Stimulated activated CD8-positive, alpha-beta memory T cell treated with anti-CD3 and anti-CD28 coated beads, Interleukin-12 subunit alpha, Interleukin-12 subunit beta, amount 100 ng/mL, for 4 hours (primary cell): Measurements from ENCODE around the gene ADIPOR2.

ENCODE experiments used
- DNase-seq: peaks from one replicate; pipeline ENCODE4 v3.0.0-alpha.2; 2020; ENCODE audit warnings: low read depth

Gene ADIPOR2

DNA sequence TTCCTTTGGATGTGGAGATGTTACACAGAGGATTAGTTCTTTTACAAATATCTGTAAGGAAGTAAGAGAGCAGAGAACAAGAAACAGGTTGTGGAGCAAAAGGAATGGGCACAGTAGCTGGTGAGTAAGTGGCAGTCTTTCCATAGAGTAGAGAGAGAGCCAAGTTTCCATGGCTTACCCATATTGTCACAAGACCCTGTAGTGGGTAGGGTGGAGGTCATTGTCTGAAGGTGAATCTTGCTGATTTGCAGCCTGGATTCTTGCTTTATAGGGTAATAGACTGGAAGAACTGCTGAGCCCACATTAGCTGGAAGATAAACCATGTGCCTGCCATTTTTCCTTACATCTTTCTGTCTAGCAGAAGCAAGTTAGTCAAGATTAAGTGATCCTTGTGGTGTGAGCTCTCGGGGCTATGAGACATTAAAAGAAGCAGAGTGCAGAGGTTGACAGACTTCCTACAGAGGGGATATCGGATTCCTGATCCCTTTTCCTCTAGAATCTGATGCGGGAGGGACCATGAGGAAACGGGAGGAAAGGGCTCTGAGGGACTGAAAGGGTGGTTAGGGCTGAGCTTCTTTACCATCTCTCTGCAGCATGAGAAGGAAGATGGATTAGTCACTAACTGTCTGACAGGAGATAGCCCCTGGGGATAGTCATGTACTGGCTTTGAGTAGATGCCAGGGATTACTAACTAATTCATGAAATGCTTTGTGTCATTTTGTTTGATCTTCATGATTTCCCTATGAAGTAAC lies 85.5 kb downstream of the ADIPOR2 start:
- DNase-seq, result no peak

DNA sequence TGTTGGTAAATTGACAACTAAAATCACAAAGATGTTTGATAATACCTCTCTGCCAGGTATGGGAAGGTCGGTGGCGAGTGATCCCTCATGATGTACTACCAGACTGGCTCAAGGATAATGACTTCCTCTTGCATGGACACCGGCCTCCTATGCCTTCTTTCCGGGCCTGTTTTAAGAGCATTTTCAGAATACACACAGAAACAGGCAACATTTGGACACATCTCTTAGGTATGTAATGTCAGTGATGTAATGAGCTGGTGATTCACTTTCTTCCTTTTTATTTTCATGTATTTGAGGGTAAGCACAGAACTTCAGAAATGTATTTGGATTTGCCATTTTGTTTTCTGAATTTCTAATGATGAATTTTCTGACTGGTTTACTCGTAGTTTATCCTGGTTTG lies 86.9 kb downstream of the ADIPOR2 start:
- no peak for DNase-seq

DNA sequence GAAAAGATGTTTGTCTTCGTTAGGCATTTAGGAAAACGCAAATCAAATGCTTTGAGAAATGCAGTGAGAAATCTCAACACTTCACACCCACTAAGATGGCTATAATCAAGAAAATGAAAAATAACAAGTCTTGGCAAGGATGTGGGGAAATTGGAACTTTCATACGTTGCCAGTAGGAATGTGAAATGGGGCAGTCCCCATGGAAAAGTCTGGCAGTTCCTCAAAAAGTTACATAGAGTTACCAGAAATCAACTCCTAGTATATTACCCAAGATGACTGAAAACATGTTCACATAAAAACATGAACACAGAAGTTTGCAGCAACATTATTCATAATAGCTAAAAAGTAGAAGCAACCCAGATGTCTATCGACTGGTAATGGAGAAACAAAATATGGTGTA lies 88.0 kb downstream of the ADIPOR2 start:
- no peak for DNase-seq

DNA sequence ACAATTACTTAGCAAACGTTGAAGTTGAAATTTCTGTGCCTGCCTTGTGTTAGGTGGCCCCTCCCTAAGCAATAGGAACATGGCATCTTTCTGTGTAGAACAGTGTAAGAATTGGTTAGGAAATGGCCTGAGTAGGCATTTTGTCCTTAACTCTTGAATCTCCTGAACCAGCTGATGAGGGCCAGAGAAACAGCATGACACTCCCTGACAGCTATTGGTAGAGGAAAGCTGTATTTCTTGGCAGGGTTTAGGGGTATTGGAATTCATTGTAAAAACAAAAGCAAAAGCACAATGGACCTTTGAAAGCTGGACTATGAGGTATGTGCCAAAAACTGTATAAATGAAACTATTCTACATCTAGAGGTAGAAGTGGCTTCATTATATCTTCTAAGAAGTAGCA lies 88.9 kb downstream of the ADIPOR2 start:
- no peak for DNase-seq

DNA sequence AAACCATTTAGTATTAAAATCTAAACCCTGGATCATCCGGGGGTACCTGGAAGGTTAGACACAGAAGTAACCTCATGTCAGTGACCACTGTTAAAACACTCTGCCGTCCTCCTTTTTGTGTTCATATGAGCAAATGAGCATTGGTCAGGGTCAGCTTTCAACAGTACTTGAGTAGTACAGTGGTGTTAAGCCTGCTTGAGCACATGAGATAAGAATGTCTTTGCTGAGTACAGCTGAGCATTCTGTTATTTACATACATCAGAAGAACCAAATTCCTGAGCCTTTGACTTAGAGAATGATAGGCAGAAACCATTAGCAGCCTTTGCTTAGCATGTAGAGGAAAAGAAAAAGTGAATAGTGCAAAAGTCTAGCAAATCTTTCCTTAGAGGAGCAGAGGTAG lies 90.9 kb downstream of the ADIPOR2 start:
- no peak for DNase-seq

DNA sequence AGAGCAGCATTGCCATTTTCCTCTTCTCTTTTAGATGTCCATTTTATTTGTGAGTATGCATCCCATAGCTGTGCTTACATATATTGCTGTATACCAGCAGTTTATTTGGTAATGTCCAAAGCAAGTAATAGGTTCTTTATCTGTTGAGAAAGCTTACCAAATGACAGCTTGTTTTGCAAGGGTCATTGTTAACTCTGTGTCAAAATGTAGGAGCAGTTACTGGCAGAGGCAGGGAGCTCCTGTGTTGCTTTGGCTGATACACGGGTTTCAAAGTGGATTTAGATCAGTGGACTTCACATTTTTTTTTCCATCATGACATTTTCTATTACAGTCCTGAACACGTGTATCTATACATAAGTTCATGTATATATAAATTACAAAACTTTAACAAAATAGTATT lies 91.3 kb downstream of the ADIPOR2 start:
- no peak for DNase-seq

DNA sequence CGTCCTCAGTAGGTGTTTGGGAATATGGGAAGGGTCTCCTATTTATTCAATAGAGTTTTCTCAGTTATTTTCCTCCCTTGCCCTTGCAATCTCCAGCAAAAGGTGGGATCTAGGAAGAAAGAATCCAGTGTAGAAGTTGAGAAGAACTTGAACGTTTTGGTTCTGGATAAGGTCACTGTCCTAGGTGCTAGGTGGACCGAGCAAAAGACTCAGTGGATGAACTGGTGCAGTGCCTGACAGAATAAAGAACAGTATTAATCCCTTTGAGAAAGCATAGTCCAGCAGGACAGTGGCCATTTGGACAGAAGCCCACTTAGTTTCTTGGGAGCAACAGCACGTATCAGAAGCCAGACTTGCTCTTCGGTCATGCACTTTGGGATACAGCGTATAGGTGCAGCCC lies 96.8 kb downstream of the ADIPOR2 start:
- DNase-seq, result no peak

DNA sequence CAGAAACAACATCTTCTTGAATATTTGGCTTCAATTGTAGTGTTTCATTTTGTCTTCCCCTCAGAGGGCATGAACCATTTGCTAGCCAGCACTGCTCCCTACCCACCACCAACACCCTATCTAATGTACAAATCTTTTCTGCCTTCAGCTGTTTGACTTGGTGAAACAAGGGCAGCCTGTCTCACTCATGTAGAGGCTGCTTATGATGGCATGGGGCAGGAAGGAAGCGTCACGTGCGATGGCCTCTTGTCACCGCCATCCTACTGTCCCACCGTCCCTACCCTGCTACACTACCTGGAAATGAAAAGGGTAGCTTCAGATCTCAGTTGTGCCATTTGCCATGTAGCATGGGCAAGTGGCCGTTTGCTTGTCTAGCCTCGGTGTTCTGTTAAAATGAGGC lies 99.6 kb downstream of the ADIPOR2 start:
- DNase-seq, result no peak

DNA sequence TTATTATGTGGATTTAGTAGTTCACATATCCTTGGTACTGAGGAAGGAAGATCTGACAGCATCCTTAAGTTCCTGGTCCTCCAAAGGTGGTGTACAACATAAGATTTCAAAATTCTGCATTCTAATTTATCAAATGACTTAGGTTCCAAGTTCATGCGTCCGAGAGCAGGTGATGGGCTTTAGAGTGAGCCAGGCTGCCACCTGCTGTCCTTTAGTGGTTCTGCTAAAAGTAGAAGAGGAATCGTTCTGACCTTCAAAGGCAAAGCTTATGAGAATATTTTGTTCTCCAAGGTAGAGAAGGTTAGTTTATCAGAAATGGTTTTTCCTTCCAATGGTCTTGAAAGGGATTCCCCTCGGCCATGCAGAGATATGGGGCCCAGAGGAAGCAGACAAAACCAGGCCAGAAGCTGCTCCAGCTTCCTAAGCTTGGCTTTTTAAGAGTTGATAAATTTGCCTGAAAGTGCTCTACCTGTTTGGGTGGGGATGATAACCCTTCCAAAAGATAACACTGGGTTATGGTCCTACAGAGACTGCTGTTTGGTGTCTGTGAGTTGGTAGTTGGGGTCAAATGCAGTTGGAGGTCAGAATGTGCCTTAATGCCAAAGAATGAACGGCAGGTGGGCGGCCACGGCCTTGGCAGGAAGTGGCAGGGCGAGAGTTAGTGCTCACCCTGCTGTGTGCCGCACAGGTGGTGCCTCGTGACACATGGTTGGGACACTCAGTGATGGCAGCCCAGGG lies 100.4 kb downstream of the ADIPOR2 start:
- DNase-seq, result peak; percentile 40

DNA sequence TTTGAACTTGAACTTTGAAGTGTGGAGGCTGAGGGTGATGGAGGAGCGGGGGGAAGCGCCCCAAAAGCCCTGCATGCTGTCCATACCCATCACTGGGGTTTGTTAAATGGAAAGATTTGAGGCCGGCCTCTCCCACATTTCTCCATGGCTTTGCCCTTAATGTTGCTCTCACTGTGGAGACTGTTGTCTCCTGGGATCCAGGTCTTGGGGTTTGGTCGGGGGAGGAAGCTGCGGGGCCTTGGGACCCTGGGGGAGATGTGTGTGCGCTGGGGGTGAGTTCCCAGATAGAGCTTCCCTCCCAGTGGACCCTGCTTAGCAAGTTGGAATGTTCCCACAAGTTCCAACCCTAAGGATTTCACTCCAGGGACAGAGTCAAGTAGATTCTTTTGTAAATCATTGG lies 101.5 kb downstream of the ADIPOR2 start:
- DNase-seq, result no peak

DNA sequence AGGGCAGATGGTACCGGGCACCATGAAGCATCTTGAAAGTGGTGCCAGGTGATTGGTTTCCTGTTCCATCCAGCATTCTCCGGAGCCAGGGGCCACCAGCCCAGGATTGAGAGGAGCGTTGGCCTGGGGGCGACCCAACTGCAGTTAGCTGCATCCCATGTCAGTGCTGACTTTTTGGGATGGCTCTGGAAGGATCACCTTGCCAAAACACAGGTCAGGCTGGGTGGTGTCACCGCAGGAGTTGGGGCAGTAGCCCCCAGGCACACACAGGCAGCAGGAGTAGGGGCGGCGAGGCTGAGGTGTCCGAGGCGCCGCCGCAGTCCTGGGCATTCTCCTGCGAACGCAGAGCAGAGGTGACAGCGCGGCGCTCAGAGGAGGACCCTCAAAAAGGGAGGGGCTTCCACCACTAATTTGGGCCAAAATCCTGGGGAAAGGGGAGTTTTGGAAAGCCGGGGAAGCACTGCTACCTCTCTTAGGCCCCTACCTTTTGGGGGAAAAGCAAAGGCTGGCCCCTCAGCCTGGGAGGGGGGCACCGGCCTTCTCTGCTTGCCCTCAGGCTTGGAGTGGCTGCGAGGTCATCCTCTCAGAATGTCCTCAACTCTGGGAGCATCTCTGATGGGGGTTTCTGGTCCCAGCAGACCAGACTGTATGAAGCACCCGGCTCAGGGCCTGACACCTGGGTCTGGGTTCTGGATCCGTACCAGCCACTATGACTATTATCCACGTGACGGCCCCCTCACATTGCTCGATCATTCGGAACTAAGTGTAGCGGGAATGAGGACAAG lies 102.7 kb downstream of the ADIPOR2 start:
- DNase-seq, result no peak

DNA sequence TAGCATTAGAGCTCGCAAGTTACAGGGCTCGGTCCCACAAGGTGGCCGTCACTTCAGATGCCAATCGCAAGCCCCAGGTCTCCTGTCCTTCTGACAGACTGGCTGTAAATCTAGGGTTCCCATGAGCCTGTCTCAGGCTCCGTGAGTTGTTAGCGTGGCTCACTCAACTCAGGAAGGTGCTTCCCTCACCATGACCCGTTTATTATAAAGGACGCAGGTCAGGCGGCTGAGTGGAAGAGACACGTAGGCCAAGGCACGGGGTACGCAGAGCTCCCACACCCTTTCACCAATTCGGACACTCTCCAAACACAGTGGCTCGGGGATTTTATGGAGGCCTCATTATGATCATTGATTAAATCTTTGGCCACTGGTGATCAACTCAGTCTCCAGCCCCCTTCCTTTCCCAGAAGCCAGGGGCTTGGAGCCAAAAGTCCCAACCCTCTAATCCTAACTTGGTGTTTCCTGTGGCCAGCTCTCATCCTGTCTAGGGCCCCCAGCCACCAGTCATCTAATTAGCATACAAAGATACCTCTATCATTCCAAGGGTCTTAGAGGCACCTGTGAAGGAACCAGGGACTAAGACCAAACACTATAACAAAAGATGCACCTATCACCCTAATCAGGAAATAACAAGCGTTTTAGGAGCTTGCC lies 103.7 kb downstream of the ADIPOR2 start:
- DNase-seq, result no peak

DNA sequence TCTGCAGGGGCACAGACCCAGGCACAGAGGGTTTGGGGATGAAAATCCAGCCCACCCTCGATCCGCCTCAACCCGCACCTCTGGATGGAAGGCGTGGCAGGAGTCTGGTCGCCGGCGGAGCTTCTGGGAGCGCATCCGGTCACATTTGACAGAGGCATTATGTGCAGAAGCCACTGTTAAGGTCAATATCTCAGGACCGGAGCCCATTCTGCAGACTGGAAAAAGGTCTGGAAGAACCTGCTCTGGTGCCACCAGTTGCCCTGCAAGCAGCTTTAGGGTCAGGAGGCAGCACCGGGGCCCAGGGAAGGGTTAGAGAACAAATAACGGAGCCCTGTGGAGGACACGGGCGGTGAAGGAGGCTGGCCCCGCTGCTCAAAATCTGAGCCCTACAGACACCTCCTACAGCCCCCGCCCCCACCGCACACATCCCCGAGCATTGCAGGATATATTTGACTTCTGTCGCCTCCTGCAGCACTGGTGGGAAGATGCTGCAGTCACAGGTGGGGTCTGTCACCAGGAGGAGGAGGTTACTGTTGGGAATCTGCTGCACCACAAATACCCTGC lies 104.4 kb downstream of the ADIPOR2 start:
- DNase-seq, result no peak

DNA sequence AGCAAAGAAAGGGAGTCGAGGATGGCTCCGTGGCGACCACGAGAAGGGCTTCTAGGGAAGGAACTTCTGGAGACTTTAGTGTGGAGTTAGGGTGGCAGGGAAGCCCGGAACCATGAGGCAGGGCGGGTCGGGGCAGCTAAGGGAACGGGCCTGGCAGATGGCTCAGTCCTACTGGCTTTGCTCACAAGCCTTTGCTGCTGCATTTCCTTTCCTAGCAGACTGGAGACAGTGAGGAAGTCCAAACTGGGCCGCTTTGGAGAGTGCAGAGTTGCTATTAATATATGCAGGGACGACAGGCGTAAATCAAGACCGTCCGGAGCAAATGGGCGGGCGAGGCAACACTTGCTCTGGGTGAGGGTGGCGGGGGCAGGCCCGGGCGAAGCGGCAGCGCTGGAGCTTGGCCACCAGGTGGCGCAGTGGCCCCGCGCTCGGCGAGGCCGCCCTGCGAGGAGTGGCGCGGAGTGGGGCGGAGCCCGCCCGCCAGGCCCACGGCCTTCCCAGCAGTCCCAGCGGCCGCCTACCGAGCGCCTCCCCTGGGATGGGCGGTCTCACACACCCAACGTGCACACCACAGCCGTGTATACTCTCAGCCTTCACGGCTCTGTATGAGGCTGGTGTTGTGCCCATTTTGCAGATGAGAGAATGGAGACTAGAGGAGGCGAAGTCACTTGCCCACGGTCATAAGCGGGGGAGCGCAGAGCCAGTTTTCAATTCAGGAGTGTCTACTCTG lies 105.1 kb downstream of the ADIPOR2 start:
- peak; percentile 88 for DNase-seq

DNA sequence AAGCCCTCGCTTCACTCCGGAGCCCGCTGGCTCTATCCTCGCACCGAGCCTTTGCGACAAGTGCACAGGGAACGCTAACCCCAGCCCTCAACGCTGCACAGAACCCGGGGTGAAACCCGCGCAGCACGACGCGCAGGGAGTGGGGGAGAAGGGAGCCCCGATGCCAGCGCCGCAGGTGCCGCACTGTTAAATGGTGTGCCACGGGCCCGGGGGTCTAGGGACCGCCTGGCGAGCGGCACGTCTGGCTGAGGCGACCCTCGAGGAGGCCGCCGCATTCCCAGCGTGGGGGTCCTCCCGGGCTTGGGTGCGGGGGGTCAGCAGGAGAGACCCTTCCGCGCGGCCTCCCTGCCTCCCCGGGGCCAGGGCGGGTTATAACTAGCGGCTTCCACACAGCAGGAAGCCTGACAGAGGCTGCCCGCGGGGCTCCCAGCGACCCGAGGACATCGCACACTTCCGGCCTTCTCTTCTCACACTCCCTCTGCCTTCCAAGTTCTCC lies 105.7 kb downstream of the ADIPOR2 start:
- DNase-seq, result no peak

DNA sequence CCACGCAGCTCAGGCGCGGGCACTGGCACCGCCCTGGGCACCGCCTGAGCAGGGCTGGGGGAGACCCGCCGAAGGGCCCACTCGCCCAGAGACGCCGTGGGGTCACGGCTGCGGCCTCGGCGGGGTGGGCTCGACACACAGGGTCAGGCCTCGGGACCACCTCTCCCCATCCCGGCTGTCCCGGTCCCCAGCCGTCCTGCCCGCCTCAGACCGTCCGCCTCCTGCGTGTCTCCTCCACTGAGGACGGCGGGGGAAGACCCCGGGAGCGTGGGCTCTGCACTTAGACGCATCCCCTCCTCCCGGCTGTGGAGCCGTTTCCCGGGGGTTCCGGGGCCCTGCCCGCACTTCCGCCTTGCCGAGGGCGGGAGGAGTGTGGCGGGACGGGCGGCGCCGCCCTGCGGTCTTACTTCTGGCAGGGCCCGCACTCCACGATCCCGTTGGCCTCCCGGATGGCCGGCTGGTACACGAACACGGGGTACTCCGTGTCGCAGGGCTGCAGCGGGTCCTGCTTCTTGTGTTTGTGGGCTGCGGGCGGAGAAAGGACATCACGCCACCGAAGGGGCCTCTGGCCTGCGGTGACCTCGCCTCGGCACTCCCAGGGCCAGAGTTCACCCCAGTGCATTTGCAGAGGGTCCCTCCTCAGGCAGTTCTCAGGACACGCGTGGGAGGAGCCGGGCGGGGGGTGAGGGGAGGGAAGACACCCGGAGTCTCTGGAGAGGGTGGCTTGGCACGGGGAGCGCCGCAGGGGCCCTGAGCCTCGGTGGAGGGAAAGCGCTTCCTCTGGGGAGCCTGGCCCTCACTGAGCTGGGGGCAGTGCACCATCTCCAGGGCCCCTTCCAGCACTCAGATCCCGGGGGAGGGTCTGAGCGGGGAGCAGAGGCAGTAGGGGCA lies 106.4 kb downstream of the ADIPOR2 start:
- DNase-seq, result no peak

DNA sequence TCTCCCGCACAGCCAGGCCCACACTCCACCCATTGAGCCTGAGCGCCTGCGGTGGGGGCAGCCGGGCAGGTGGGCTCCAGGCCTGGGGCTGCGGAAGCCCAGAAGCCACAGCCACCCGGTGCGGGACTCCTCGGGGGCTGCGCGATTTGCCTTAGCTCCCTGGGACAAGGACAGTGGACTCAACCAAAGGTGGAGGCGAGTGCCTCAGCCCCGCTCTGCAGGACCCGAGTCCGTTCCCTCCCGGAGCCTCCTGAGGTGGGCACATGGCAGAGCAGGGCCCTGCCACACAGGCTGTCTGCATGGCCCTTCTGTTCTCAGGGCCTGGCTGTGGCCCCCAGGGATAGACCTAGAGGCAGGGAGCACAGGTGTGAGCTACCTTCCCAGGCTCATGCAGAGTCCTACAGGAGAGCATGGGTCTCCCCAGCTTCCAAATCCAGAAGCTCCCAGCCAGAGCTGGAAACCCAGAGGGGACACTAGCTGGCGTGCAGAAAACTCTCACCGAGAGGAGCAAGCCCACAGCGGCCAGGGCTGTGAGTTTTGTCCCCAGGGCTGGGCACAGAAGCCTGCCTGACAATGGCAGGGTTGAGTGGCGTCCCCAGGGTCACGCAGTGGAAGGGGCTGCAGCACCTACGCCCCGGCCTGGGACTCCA lies 107.2 kb downstream of the ADIPOR2 start:
- DNase-seq, result no peak

DNA sequence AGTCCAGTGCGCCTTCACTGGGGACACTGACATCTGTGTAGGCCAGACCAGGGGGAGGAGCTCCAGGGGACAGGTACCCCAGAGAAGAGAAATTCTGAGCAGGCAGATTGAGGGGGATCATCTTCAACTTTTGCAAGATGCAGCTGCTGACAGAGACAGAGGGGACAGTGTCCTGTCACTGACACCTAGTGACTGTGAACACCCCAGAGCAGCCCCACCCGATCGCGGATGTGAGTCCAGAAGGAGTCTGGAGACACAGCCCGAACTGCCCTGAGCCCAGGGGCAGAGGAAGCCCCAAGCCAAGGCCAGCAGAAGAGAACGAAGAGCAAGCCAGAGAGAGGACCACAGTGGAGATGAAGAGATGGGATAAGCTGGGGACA lies 107.8 kb downstream of the ADIPOR2 start:
- DNase-seq, result no peak

DNA sequence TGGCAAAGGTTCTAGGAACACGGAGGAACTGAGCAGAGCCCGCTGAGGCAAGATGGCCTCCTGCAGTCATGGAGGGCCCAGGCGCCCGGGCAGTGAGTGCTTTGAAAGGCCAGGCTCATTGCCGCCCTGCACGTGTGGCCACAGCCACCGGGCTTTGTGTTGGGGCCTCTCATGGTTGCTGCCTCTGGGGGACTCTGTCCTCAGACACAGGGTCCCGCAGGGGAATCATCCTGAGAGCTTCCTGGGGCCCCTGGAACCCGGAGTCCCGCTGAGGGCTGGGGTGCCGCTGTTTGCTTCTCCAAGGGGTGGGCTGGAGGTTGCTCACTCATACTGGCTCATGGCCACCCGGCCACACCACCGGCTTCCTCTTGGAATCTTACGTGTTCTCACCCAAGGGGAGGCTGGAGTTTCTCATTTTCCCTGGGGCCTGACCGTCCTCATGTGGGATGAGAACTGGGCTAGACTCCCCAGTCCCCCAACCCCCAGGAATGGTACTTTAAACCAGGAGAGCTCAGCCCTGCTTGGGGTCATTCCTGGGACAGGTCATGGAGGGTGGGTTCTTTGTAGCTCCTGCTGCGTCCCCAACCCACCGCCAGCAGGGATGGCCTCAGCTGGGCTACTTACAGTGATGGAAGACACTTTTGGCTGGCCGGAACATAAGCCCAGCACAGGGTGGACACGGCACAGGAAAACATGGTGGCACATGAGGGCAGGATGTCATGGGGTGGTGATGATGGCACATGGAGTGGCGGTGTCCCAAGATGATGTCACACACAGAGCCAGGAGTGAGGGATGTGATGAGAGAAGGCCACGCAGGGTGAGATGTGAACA lies 108.4 kb downstream of the ADIPOR2 start:
- no peak for DNase-seq
